Measurements from ENCODE around the gene EPG5.
A peak's percentile ranks its signal among the peaks of the same experiment; 100 is the strongest.

EPG5 gene

DNA sequence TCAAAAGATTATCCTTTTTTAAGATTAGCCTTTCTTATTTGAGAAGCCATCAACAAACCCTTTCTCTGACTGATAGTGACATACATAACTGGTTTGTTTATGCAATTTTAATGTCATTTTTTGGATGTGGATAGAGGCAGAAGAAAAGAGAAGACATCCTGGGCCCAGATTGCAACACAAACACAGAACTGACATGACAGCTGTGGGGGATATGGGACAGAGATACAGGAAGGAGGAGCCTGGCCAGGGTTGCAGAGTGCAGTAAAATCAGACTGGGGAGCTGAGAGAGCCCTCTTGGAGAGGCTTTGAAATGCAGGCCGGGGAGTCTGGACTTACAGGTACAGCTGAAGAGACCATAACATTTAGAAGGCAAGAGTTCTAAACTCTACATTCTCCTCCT lies 76.5 kb downstream of the EPG5 start:
- Histone ChIP-seq H3K36me3 (ENCODE audit: control insufficient read depth in 4 of 4, insufficient read depth in 4 of 4, low read length in 3 of 4) (peaks cover 17 to 60% (median 23%) of the 10 kb centered on the region in 4 experiments), H3K27ac (ENCODE audit: insufficient read depth in 1 of 2, low read depth in 1 of 2, low read length in 2 of 2, poor library complexity in 1 of 2, severe bottlenecking in 2 of 2) (no peak overlapping the region), H3K4me1 (ENCODE audit: control extremely low read depth in 1 of 4, control insufficient read depth in 4 of 4, insufficient read depth in 4 of 4, low read length in 3 of 4) (peaks cover 0 to 7% (median 3%) of the 10 kb centered on the region in 4 experiments), H3K9me3 (ENCODE audit: control extremely low read depth in 1 of 5, control insufficient read depth in 4 of 5, insufficient read depth in 2 of 5, low read depth in 1 of 5, low read length in 4 of 5) (no peaks in the 10 kb centered on the region), H3K4me3 (ENCODE audit: control insufficient read depth in 1 of 7, extremely low read depth in 1 of 7, insufficient read depth in 4 of 7, low read depth in 2 of 7, low read length in 6 of 7) (no peak overlapping the region), H3K27me3 (replicated peaks in 2 of 5; ENCODE audit: control insufficient read depth in 4 of 5, insufficient read depth in 5 of 5, low read length in 4 of 5) (no peaks in the 10 kb centered on the region)
- ChIA-PET POLR2A (interaction anchor here (0.6 kb wide), 1 partner anchor 200 kb away, joined by 3 read pairs; no protein-coding TSS in a partner anchor), CTCF (interaction anchor here (1.2 to 2.1 kb wide), 2 partner anchors 10 kb away, joined by 3 to 8 read pairs; no protein-coding TSS in a partner anchor)
- WGBS (ENCODE audit: insufficient coverage) = no CpG with 5 or more reads among the region's 1 CpG
- no peak for DNase-seq

DNA sequence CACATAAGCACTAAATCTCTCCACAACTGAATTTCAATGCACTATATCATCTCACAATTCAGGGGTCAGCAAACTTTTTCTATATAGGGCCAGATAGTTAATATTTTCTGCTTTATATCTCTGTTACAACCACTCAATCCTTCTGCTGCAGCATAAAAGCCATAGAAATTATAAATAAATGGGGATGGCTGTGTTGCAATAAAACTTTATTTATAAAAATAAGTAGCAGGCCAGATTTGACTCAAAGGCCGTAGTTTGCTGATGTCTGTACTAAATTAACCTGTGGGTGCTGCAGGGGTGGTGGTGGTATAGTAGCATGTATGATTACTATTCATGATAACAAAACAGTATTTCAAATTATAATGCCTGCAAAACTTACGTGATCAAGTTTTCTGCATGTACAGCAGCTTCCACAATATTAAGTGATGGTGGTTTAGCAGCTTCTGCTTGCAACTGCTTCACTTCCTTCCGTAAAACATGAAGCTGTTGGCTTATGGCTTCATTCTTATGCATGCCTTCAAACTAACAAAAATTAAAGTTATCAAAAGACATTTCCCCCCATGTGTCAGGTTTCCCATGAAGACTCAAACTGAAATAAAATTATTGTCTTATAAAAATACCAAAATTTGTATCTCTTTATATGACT lies 77.6 kb downstream of the EPG5 start:
- POLR2A ChIA-PET = no interaction called here
- 80% methylated on average over 1 of the region's 3 CpGs for WGBS (ENCODE audit: insufficient coverage)
- no peak overlapping the region for H3K27ac ChIP-seq (ENCODE audit: insufficient read depth in 1 of 2, low read depth in 1 of 2, low read length in 2 of 2, poor library complexity in 1 of 2, severe bottlenecking in 2 of 2)

DNA sequence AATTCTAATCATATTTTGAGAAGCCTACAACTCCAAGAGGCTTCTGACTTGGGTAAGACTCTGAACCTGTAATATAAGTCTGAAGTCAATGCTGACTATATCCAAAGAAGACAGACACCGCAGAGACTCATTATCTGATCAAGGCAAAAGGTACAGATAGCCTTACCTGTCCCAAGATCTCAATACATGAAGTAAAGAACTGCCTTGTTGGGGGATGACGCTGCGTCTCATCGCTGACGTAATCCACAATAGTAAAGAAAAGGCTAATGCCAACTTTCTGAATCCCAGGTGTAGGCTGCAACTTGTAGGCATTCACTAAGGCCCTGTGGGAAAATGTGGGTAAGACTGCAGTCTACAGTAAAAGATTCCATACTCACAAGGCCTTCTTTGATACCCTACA lies 79.5 kb downstream of the EPG5 start:
- H3K27me3 ChIP-seq (replicated peaks in 2 of 5; ENCODE audit: control insufficient read depth in 4 of 5, insufficient read depth in 5 of 5, low read length in 4 of 5) = no peaks in the 10 kb centered on the region
- CTCF ChIA-PET = interaction anchor here (1.1 kb wide), 1 partner anchor 26 kb away, joined by 3 read pairs; no protein-coding TSS in a partner anchor
- DNase-seq = no peak
- no peak overlapping the region for H3K4me3 ChIP-seq (ENCODE audit: control insufficient read depth in 1 of 7, extremely low read depth in 1 of 7, insufficient read depth in 4 of 7, low read depth in 2 of 7, low read length in 6 of 7)
- peaks cover 16 to 59% (median 23%) of the 10 kb centered on the region in 4 experiments for H3K36me3 ChIP-seq (ENCODE audit: control insufficient read depth in 4 of 4, insufficient read depth in 4 of 4, low read length in 3 of 4)
- H3K4me1 ChIP-seq (ENCODE audit: control extremely low read depth in 1 of 4, control insufficient read depth in 4 of 4, insufficient read depth in 4 of 4, low read length in 3 of 4) = peaks cover 0 to 7% (median 3%) of the 10 kb centered on the region in 4 experiments
- H3K27ac ChIP-seq (ENCODE audit: insufficient read depth in 1 of 2, low read depth in 1 of 2, low read length in 2 of 2, poor library complexity in 1 of 2, severe bottlenecking in 2 of 2) = no peak overlapping the region
- POLR2A ChIA-PET = no interaction called here
- no peaks in the 10 kb centered on the region for H3K9me3 ChIP-seq (ENCODE audit: control extremely low read depth in 1 of 5, control insufficient read depth in 4 of 5, insufficient read depth in 2 of 5, low read depth in 1 of 5, low read length in 4 of 5)
- WGBS (ENCODE audit: insufficient coverage) = 100% methylated on average over 1 of the region's 5 CpGs

More for the DNA sequence above, 77.6 kb downstream of the EPG5 start:
- peak in 2 of 3 donors; percentile 21 to 40 for DNase-seq
- peaks cover 16 to 56% (median 22%) of the 10 kb centered on the region in 4 experiments for H3K36me3 ChIP-seq (ENCODE audit: control insufficient read depth in 4 of 4, insufficient read depth in 4 of 4, low read length in 3 of 4)
- H3K4me1 ChIP-seq (ENCODE audit: control extremely low read depth in 1 of 4, control insufficient read depth in 4 of 4, insufficient read depth in 4 of 4, low read length in 3 of 4) = peaks cover 0 to 7% (median 3%) of the 10 kb centered on the region in 4 experiments
- H3K27me3 ChIP-seq (replicated peaks in 2 of 5; ENCODE audit: control insufficient read depth in 4 of 5, insufficient read depth in 5 of 5, low read length in 4 of 5) = no peaks in the 10 kb centered on the region
- H3K9me3 ChIP-seq (ENCODE audit: control extremely low read depth in 1 of 5, control insufficient read depth in 4 of 5, insufficient read depth in 2 of 5, low read depth in 1 of 5, low read length in 4 of 5) = no peaks in the 10 kb centered on the region
- no peak overlapping the region for H3K4me3 ChIP-seq (ENCODE audit: control insufficient read depth in 1 of 7, extremely low read depth in 1 of 7, insufficient read depth in 4 of 7, low read depth in 2 of 7, low read length in 6 of 7)
- CTCF ChIA-PET = interaction anchor here (1.2 to 2.1 kb wide), 2 partner anchors 9 to 11 kb away, joined by 3 to 8 read pairs; no protein-coding TSS in a partner anchor

DNA sequence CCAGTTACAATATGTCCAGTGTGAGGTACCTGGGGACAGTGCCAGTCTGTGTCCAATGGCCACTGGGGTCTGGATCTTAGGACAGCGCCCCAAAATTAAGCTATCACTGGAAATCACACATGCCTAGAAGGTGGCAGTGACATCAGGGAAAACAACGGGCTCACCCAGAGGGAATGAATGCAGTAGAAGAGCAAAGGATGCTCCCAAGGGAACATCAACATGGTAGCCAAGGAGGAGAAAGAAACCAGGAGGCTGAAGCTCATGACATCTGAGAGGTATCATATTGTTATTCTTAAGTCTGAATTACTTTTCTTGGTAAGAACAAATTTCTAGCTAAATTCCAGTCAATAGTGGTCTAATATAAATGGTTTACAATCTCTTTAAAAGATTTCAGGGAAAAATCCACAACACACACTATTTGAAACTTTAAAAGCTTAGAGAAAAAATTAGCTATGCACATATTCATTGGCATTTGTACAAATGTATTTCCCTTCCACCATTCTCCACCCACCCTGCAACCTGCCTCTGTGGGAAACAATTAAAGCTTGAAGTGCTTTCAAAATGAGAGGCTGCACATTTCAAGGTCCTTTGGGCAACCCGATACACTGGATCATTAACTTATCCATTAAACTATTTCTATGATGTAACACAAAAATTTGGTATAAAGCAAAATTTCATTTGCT lies 86.1 kb downstream of the EPG5 start:
- POLR2A ChIA-PET = no interaction called here
- Histone ChIP-seq H3K4me3 (ENCODE audit: control insufficient read depth in 1 of 7, extremely low read depth in 1 of 7, insufficient read depth in 4 of 7, low read depth in 2 of 7, low read length in 6 of 7) (no peak overlapping the region), H3K4me1 (ENCODE audit: control extremely low read depth in 1 of 4, control insufficient read depth in 4 of 4, insufficient read depth in 4 of 4, low read length in 3 of 4) (peaks cover 0 to 3% (median 0%) of the 10 kb centered on the region in 4 experiments), H3K36me3 (ENCODE audit: control insufficient read depth in 4 of 4, insufficient read depth in 4 of 4, low read length in 3 of 4) (peaks cover 15 to 63% (median 47%) of the 10 kb centered on the region in 4 experiments), H3K27ac (ENCODE audit: insufficient read depth in 1 of 2, low read depth in 1 of 2, low read length in 2 of 2, poor library complexity in 1 of 2, severe bottlenecking in 2 of 2) (no peak overlapping the region), H3K9me3 (ENCODE audit: control extremely low read depth in 1 of 5, control insufficient read depth in 4 of 5, insufficient read depth in 2 of 5, low read depth in 1 of 5, low read length in 4 of 5) (peaks cover 0 to 2% (median 0%) of the 10 kb centered on the region in 5 experiments), H3K27me3 (replicated peaks in 2 of 5; ENCODE audit: control insufficient read depth in 4 of 5, insufficient read depth in 5 of 5, low read length in 4 of 5) (no peaks in the 10 kb centered on the region)
- CTCF ChIA-PET = interaction anchor here (0.7 to 12.8 kb wide), 21 partner anchors 9 to 218 kb away, joined by 3 to 176 read pairs (median 6); no protein-coding TSS in a partner anchor
- WGBS (ENCODE audit: insufficient coverage) = 83% methylated on average over 1 of the region's 3 CpGs
- no peak for DNase-seq

DNA sequence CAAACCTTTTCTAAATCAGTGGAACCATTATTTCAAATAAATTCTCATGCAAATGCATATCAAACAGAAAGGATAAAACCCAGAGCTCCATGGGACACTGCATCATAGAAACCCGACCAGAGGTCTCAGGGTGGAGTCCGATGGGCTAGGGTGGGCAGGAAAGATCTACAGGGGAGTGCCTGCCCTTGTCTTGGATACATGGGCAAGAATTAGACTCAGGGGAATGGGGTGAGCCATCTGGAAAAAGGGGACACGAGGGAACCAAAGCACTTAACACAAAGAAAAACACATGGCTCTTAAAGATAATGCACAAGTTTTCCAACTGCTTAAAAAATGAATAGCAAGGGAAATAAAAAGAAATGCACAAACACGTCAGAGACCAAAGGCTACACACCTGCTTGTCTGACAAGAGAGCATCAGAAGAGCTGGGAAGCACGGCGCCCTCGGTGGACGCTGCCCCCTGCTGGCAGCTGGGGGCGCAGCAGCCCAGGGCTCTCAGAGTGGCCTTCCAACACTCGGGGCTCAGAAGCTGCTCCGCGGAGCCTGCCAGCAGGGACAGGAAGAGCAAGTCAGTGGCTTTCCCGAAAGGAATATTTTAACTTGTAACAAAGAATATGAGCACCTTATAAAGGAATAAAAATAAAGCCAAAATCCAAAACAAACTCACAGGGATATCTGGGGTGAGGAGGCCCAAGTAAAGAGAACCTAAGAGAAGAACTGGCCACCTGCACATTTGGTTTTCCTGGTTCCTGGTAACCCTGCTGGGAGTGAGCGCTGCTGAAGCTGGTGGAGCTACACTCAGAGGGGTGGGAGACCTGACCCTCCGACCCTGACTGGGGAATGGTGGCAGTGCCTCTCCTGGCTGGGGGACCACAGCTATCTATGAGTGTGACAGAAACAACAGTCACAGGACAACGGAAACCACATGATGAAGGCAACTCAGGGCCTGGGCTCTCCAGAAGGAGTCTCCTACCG lies 87.2 kb downstream of the EPG5 start:
- no peak overlapping the region for H3K27ac ChIP-seq (ENCODE audit: insufficient read depth in 1 of 2, low read depth in 1 of 2, low read length in 2 of 2, poor library complexity in 1 of 2, severe bottlenecking in 2 of 2)
- 46% methylated on average over 12 of the region's 17 CpGs for WGBS (ENCODE audit: insufficient coverage)
- ChIA-PET POLR2A (interaction anchor here (1.0 kb wide), 1 partner anchor 215 kb away, joined by 3 read pairs; no protein-coding TSS in a partner anchor), CTCF (interaction anchor here (0.7 to 12.8 kb wide), 31 partner anchors 10 to 259 kb away, joined by 3 to 176 read pairs (median 6); no protein-coding TSS in a partner anchor)
- H3K4me3 ChIP-seq (ENCODE audit: control insufficient read depth in 1 of 7, extremely low read depth in 1 of 7, insufficient read depth in 4 of 7, low read depth in 2 of 7, low read length in 6 of 7) = no peak overlapping the region
- H3K27me3 ChIP-seq (replicated peaks in 2 of 5; ENCODE audit: control insufficient read depth in 4 of 5, insufficient read depth in 5 of 5, low read length in 4 of 5) = no peaks in the 10 kb centered on the region
- peaks cover 0 to 7% (median 3%) of the 10 kb centered on the region in 5 experiments for H3K9me3 ChIP-seq (ENCODE audit: control extremely low read depth in 1 of 5, control insufficient read depth in 4 of 5, insufficient read depth in 2 of 5, low read depth in 1 of 5, low read length in 4 of 5)
- peak; percentile 54 to 74 (median 68) for DNase-seq
- H3K4me1 ChIP-seq (ENCODE audit: control extremely low read depth in 1 of 4, control insufficient read depth in 4 of 4, insufficient read depth in 4 of 4, low read length in 3 of 4) = peaks cover 0 to 3% (median 0%) of the 10 kb centered on the region in 4 experiments
- H3K36me3 ChIP-seq (ENCODE audit: control insufficient read depth in 4 of 4, insufficient read depth in 4 of 4, low read length in 3 of 4) = peaks cover 19 to 72% (median 52%) of the 10 kb centered on the region in 4 experiments

GRCh38 chr18:45877403-45877802 lies 89.7 kb downstream of the EPG5 start:
- POLR2A ChIA-PET = no interaction called here

More at GRCh38 chr18:45877403-45877802, 89.7 kb downstream of the EPG5 start:
- H3K4me1 ChIP-seq (ENCODE audit: control extremely low read depth in 1 of 4, control insufficient read depth in 4 of 4, insufficient read depth in 4 of 4, low read length in 3 of 4) = peaks cover 0 to 3% (median 0%) of the 10 kb centered on the region in 4 experiments
- no peak overlapping the region for H3K4me3 ChIP-seq (ENCODE audit: control insufficient read depth in 1 of 7, extremely low read depth in 1 of 7, insufficient read depth in 4 of 7, low read depth in 2 of 7, low read length in 6 of 7)
- H3K9me3 ChIP-seq (ENCODE audit: control extremely low read depth in 1 of 5, control insufficient read depth in 4 of 5, insufficient read depth in 2 of 5, low read depth in 1 of 5, low read length in 4 of 5) = peaks cover 1 to 13% (median 7%) of the 10 kb centered on the region in 5 experiments
- H3K36me3 ChIP-seq (ENCODE audit: control insufficient read depth in 4 of 4, insufficient read depth in 4 of 4, low read length in 3 of 4) = peaks cover 30 to 80% (median 52%) of the 10 kb centered on the region in 4 experiments
- H3K27me3 ChIP-seq (replicated peaks in 2 of 5; ENCODE audit: control insufficient read depth in 4 of 5, insufficient read depth in 5 of 5, low read length in 4 of 5) = no peaks in the 10 kb centered on the region
- 100% methylated on average over 3 of the region's 3 CpGs for WGBS (ENCODE audit: insufficient coverage)
- CTCF ChIA-PET = interaction anchor here (0.6 to 12.8 kb wide), 8 partner anchors 8 to 237 kb away, joined by 3 to 176 read pairs (median 11); no protein-coding TSS in a partner anchor
- no peak overlapping the region for H3K27ac ChIP-seq (ENCODE audit: insufficient read depth in 1 of 2, low read depth in 1 of 2, low read length in 2 of 2, poor library complexity in 1 of 2, severe bottlenecking in 2 of 2)
- DNase-seq = no peak
